Progenitor cell of endocrine pancreas (in vitro differentiated cells): ENCODE data around the gene DLEC1. TPM values are rescaled to one million over a fixed set of nuclear protein-coding genes. Genes with fewer than 3 reads are reported as not detected.
"Not testable (repeated sequence)": the region's sequence is repeated elsewhere in the genome, so short reads cannot be mapped to it uniquely, and the experiment has no call there.

Experiments used
- DNase-seq: peaks from one replicate; pipeline ENCODE4 v3.0.0; 2021; ENCODE audit warnings: low spot score; ENCODE audit not compliant: unreplicated experiment
- H3K27ac Mint-ChIP-seq: 2 replicates; pipeline ENCODE4 v1.8.0; 2021; ENCODE audit warnings: mild to moderate bottlenecking, moderate library complexity, mixed read lengths
- H3K27me3 Mint-ChIP-seq: 2 replicates; pipeline ENCODE4 v1.8.0; 2021; ENCODE audit warnings: mixed read lengths
- H3K36me3 Mint-ChIP-seq: 2 replicates; pipeline ENCODE4 v1.8.0; 2022; ENCODE audit warnings: mixed read lengths; ENCODE audit not compliant: insufficient read depth
- H3K4me1 Mint-ChIP-seq: 2 replicates; pipeline ENCODE4 v1.8.0; 2021; ENCODE audit warnings: low read depth, mixed read lengths
- H3K4me3 Mint-ChIP-seq: 2 replicates; pipeline ENCODE4 v1.8.0; 2021; ENCODE audit warnings: low read depth, mild to moderate bottlenecking, moderate library complexity, mixed read lengths
- H3K9me3 Mint-ChIP-seq: 2 replicates; pipeline ENCODE4 v1.8.0; 2021; ENCODE audit warnings: low read depth, mixed read lengths
- CTCF ChIP-seq: fragments of 200-600 bp; sonication (generic); IDR thresholded peaks from one replicate; pipeline ENCODE4 v1.5.0; 2021; ENCODE audit warnings: antibody characterized with exemption, mild to moderate bottlenecking; ENCODE audit not compliant: unreplicated experiment
- total RNA-seq: library from RNA; stranded (reverse); gene quantifications from 2 replicates; pipeline ENCODE4 v1.2.1, GENCODE V29; 2021

DLEC1 gene
- total RNA-seq, 1 donor from 2014 or later: 1.3 TPM

DNA sequence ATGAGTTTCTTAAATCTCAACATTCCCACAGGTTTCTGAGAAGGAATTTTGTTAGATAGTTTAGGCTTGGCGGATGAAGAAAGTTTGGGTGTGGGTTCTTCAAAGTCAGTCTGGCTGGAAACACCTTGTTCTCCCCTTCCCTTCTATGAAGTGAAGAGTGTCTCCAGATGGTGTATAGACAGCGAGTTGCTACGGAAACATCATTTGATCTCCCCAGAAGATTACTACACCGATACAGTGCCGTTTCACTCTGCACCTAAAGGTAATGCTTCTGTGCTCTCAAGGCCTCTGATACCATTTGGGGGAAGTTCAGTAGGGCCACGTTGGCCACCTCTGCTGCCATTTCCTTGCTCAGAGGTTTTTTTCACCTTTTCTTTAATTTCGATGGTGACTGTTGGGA lies 20.6 kb downstream of the DLEC1 start:
- H3K4me1 Mint-ChIP-seq: peaks cover 1% of the 10 kb centered on the region
- no peak overlapping the region for H3K27ac Mint-ChIP-seq
- no peak overlapping the region for H3K4me3 Mint-ChIP-seq
- H3K9me3 Mint-ChIP-seq: peaks cover 8% of the 10 kb centered on the region
- DNase-seq: no peak
- no peaks in the 10 kb centered on the region for H3K36me3 Mint-ChIP-seq
- no peak for TF ChIP-seq CTCF
- no peaks in the 10 kb centered on the region for H3K27me3 Mint-ChIP-seq

DNA sequence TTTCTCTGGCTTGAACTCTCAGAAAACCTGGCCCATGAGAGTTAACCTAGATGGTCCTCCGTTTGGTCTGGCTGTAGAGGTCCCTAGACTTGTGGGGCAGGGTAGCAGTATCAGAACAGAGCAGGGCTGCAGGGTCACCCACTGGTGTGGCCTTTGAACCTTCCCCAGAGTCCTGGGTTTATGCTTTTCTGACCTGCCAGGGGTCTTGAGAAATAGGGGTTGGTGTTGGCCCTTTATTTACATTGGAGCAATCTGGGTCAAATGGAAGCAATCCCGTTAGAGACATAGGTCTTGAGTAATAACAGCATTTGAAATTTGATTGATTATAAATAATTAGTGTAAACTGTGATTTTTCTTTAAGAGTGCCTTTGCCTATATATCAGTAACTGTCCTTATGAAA lies 23.8 kb downstream of the DLEC1 start:
- DNase-seq: no peak
- Mint-ChIP-seq H3K9me3 (peaks cover 15% of the 10 kb centered on the region), H3K27me3 (no peaks in the 10 kb centered on the region), H3K4me3 (no peak overlapping the region), H3K4me1 (peaks cover 1% of the 10 kb centered on the region), H3K36me3 (peaks cover 1% of the 10 kb centered on the region), H3K27ac (no peak overlapping the region)
- TF ChIP-seq CTCF: no peak

- H3K36me3 Mint-ChIP-seq, H3K4me1 Mint-ChIP-seq, H3K27ac Mint-ChIP-seq, DNase-seq, H3K4me3 Mint-ChIP-seq, H3K27me3 Mint-ChIP-seq: not testable (repeated sequence)
- peaks cover 15% of the 10 kb centered on the region for H3K9me3 Mint-ChIP-seq
Measured at GRCh38 chr3:38064453-38064852, 25.4 kb downstream of the DLEC1 start.

GRCh38 chr3:38067508-38068233 lies 28.7 kb downstream of the DLEC1 start:
- Mint-ChIP-seq H3K27ac (no peak overlapping the region), H3K4me3 (no peak overlapping the region), H3K9me3 (peaks cover 13% of the 10 kb centered on the region), H3K36me3 (peaks cover 1% of the 10 kb centered on the region), H3K27me3 (no peaks in the 10 kb centered on the region), H3K4me1 (peaks cover 1% of the 10 kb centered on the region)
- DNase-seq: no peak
- TF ChIP-seq CTCF: no peak

DNA sequence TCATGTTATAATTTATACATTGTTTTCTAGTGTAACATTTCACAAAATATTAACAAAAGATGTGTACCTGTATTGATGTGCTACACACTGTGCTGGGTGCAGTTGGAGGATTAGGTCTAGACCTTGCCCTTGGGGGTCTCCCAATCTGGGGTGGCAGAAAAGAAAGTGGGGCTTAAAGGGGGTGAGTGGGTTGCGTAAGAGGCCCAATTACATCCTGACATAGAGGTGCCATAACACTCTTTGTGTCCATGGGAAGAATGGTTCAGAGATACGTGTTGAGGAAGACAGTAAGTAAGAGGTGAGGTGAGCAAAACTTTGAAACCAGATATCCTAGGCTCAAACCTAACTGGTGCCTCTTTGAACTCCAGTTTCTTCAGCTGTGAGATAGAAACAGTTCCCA lies 31.0 kb downstream of the DLEC1 start:
- TF ChIP-seq CTCF: no peak
- H3K4me1 Mint-ChIP-seq: no peaks in the 10 kb centered on the region
- peaks cover 7% of the 10 kb centered on the region for H3K9me3 Mint-ChIP-seq
- H3K27ac Mint-ChIP-seq: no peak overlapping the region
- H3K27me3 Mint-ChIP-seq: no peaks in the 10 kb centered on the region
- H3K36me3 Mint-ChIP-seq: peaks cover 1% of the 10 kb centered on the region
- no peak for DNase-seq
- no peak overlapping the region for H3K4me3 Mint-ChIP-seq

DNA sequence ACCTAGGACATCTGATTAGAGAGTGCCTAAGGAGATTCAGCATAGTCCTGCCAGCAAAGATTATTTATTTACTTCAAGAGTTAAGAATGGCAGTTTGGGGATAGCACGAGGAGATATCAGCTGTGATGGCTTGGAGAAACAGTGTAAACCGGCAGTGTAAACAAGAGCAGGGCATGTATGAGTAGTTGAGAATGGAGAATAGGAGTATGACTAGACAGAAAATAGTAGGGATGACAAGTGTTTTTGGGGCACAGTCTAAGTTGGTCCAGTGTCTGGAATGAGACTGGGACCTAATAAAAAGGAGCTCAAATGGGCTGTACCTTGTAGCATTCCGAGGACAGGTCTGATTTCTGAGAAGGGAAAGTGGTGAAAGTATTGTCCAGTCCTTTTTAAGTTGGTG lies 38.1 kb downstream of the DLEC1 start:
- peaks cover 12% of the 10 kb centered on the region for H3K4me1 Mint-ChIP-seq
- not testable (repeated sequence) for H3K36me3 Mint-ChIP-seq, H3K4me3 Mint-ChIP-seq, H3K9me3 Mint-ChIP-seq, H3K27ac Mint-ChIP-seq, DNase-seq
- H3K27me3 Mint-ChIP-seq: peaks cover 14% of the 10 kb centered on the region

DNA sequence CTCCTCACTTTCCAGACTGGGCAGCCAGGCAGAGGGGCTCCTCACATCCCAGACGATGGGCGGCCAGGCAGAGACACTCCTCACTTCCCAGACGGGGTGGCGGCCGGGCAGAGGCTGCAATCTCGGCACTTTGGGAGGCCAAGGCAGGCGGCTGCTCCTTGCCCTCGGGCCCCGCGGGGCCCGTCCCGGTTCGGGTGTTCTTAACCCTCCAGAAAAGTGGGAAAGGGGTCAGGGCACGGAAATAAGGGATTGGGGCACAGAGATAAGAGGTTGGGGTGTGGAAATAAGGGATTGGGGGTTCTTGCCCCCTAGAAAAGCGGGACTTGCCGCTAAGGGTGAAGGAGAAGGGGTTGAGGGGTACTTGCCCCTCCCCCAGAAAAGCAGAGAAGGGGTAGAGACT lies 43.3 kb downstream of the DLEC1 start:
- not testable (repeated sequence) for H3K27ac Mint-ChIP-seq, H3K4me1 Mint-ChIP-seq, H3K4me3 Mint-ChIP-seq, DNase-seq
- Mint-ChIP-seq H3K36me3 (peaks cover 12% of the 10 kb centered on the region), H3K9me3 (peaks cover 15% of the 10 kb centered on the region), H3K27me3 (peaks cover 14% of the 10 kb centered on the region)

- H3K9me3 Mint-ChIP-seq: peaks cover 15% of the 10 kb centered on the region
- peaks cover 12% of the 10 kb centered on the region for H3K36me3 Mint-ChIP-seq
- not testable (repeated sequence) for H3K27ac Mint-ChIP-seq, H3K4me1 Mint-ChIP-seq, H3K4me3 Mint-ChIP-seq, DNase-seq
- H3K27me3 Mint-ChIP-seq: peaks cover 13% of the 10 kb centered on the region
Measured at GRCh38 chr3:38083254-38083653, 44.2 kb downstream of the DLEC1 start.
